ENCODE data around the gene UCHL3.

The UCHL3 gene

DNA sequence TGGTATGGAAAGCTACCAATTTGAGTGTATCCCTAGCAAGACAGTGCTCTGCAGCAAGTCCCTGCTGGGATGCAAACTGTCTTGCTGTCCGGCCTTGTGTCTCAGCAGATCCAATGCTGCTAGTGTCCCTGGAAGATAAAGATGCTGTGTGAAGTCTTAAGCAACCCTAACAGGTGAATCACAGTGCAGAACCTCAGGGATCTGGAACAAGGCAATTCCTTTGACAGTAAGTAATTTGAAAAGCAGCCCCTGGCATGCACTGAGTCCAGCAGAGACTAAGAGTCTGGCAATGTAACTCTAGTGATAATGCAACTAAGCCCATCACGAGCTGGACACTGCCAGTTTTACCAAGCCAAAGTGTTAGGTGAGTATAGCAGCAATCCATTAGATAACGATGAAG lies 1.7 kb upstream of the UCHL3 start:
- no peak for DNase-seq (ENCODE audit: low spot score)

DNA sequence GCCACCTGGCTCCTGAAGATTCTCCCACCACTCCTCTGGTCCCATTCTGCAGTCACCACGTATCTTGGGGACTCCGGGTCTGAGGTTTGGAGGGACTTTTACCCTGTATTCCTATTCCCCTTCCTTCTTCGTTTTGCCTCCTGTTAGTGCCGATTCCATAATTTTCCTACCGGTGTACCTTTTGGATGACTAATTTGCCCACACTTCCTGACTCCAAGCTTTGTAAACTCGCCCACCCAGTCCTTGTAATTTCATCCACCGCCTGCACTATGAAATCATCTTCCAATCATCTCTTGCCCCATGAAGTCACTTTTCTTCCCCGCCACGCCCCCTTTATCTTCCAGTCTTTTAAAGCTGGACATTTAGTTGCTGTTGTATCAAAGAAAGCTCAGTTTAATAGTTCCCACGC lies 572 bp downstream of the UCHL3 start:
- no peak for DNase-seq (ENCODE audit: low spot score)

DNA sequence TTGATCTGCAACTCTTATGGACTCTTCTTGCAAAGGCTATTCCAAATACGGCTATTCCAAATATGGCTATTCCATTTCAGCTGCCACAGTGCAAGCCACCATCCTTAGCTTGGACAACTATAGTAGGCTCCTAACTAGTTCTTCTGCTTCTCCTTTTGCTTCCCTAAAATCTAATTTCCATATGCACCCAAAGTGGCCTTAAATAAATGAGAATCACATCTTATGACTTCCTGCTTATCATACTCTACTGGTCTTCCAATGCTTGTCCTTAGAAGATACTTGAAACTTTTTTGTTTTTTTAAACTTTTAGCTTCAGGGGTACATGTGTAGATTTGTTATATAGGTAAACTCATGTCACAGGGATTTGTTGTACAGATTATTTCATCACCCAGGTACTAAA lies 4.9 kb downstream of the UCHL3 start:
- DNase-seq (ENCODE audit: low spot score): no peak

DNA sequence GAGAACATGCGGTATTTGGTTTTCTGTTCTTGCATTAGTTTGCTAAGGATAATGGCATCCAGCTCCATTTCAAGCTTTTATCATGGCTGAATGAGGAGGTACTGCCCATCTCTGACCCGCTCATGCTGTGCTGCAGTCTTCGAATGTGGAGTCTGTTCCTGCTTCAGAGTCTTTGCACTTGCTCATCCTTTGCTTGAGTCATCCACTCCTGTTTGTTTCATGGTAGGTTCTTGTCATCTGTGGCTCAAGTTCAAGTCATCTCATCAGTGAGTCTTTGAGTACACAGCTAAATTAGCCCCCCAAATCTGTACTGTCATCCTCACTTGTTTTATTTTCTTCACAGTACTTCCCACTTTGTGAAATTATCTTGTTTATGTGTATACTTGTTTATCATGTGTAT lies 5.4 kb downstream of the UCHL3 start:
- no peak for DNase-seq (ENCODE audit: low spot score)

- no peak for DNase-seq (ENCODE audit: low spot score)
Observed at GRCh38 chr13:75555836-75556235, 6.2 kb downstream of the UCHL3 start.

- DNase-seq (ENCODE audit: low spot score): no peak
Observed at GRCh38 chr13:75556961-75557360, 7.4 kb downstream of the UCHL3 start.

- no peak for DNase-seq (ENCODE audit: low spot score)
Observed at GRCh38 chr13:75558145-75558840, 8.7 kb downstream of the UCHL3 start.

DNA sequence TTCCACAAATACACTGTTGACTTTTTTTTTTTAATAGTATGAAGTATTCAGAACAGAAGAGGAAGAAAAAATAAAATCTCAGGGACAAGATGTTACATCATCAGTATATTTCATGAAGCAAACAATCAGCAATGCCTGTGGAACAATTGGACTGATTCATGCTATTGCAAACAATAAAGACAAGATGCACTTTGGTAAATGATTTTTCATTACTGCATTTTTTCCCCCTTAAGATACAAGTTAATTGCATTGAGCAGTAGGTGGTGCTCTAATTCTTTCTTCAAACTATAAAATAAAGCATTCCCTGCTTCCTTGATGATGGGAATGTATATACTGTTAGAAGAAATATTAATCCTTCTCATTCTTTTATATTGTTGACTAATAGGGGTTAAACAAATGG lies 17.1 kb downstream of the UCHL3 start:
- no peak for DNase-seq (ENCODE audit: low spot score)

- DNase-seq (ENCODE audit: low spot score): no peak
Observed at GRCh38 chr13:75569576-75569975, 20.0 kb downstream of the UCHL3 start.

DNA sequence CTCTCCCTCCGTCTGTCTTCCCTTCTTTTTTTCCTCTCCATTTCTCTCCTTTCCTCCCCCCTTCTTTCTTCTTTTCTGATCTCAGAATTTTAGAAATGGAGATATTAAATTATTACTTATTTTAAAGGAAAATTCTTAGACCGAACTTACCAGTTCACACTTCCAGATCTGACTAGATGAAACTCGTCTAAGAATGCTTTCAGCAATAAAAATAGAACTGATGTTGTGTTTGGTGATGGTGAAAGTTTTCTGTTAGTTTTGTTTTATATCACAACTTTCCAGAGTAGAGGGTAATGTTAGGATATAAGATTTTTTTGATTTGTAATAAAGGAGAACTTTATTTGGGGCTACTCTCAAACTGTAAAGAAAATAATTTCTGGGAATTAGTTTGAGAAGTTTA lies 29.9 kb downstream of the UCHL3 start:
- DNase-seq (ENCODE audit: low spot score): no peak

- no peak for DNase-seq (ENCODE audit: low spot score)
Observed at GRCh38 chr13:75581874-75582640, 32.5 kb downstream of the UCHL3 start.

- no peak for DNase-seq (ENCODE audit: low spot score)
Observed at GRCh38 chr13:75583091-75583490, 33.5 kb downstream of the UCHL3 start.

DNA sequence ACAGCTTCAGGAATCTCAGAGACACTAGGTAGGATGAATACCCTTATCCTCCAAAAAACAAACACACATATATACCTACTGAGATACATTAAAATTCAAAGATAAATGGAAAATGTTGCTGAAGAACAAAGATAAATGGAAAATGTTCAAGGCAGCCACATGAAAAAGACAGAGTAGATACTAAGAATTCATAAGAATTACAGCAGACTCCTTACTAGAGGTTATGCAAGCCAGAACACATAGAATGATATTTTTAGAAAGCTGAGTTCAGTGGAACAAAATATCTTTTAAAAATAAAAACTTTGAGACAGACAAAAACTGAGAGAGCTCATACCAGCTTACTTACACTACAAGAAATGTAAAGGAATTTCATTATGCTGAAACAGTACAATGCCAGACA lies 35.6 kb downstream of the UCHL3 start:
- DNase-seq (ENCODE audit: low spot score): no peak

- DNase-seq (ENCODE audit: low spot score): no peak
Observed at GRCh38 chr13:75587679-75588078, 38.1 kb downstream of the UCHL3 start.

- no peak for DNase-seq (ENCODE audit: low spot score)
Observed at GRCh38 chr13:75596657-75597182, 47.1 kb downstream of the UCHL3 start.

DNA sequence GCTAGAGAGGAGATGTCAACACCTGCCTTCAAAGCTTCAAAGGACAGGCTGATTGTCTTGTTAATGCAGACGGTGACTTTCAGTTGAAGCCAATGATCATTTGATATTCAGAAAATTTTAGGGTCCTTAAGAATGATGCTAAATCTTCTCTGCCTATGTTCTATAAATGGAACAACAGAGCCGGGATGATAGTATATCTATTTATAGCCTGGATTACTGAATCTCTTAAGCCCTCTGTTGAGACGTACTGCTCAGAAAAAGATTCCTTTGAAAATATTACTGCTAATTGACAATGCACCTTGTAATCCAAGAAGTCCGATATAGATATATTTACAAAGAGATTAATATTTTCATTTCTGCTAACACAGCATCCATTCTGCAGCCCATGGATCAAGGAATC lies 50.8 kb downstream of the UCHL3 start:
- DNase-seq (ENCODE audit: low spot score): no peak

- DNase-seq (ENCODE audit: low spot score): no peak
Observed at GRCh38 chr13:75603038-75603437, 53.4 kb downstream of the UCHL3 start.

DNA sequence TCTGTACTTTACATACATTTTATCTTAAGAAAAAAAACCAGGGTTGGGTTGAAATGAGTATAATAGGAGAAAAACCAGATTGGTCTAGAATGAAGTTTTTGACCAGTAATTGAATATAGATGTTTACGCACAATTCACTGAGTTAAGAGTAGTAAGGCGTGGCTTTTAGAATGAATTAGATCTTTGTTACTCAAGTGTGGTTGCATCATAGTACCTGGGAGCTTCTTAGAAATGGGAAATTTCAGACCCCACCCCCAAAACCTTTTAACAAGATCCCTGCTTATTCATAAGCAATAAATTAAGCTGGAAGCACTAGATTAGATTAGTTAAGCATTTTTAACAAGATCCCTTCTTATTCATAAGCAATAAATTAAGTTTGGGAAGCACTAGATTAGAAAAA lies 57.9 kb downstream of the UCHL3 start:
- DNase-seq (ENCODE audit: low spot score): no peak

- no peak for DNase-seq (ENCODE audit: low spot score)
Observed at GRCh38 chr13:75610466-75610865, 60.9 kb downstream of the UCHL3 start.

- no peak for DNase-seq (ENCODE audit: low spot score)
Observed at GRCh38 chr13:75612354-75612753, 62.8 kb downstream of the UCHL3 start.

- DNase-seq (ENCODE audit: low spot score): no peak
Observed at GRCh38 chr13:75617230-75617629, 67.6 kb downstream of the UCHL3 start.

GRCh38 chr13:75618308-75618707 lies 68.7 kb downstream of the UCHL3 start:
- no peak for DNase-seq (ENCODE audit: low spot score)

DNA sequence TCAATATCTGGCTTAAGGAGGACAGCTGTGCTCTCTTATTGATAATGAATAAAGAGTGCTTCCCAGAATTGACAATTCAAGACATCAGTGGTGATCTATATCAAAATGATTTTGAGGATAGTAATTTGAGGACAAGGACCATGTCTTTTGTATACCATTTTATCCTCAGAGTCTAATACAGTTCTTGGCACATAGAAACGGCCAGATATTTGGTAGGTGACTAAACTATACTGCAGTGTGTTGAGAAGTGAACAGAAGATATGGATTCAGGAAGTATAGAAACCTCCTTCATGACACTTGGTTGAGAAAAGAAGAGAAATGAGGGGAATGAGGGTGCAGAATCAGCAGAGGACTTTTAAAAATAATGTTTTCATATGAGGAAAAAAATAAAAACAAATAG lies 70.4 kb downstream of the UCHL3 start:
- no peak for DNase-seq (ENCODE audit: low spot score)

DNA sequence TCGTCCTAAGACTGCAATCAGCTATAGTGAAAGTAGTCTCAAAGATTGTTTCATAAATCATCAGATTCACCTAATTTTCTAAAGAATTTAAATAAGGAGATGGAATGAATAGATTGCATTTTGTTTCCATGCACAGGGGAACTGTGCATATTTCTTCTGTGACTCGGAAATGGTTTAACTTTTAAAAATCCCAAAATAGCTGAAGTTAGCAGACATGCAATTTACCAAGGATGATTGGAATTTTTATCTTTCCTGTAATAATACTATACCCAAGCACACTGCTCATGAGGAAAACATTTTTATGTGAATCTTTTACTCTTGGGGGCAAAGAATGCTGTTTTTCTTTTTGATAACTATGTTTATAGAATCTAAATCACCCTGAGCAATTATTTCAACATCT lies 71.6 kb downstream of the UCHL3 start:
- no peak for DNase-seq (ENCODE audit: low spot score)

Measured in ecto neural progenitor cell (in vitro differentiated cells).